BE2C (cell line): ENCODE results near the gene CCDC146.

Source experiments
- DNase-seq: peaks from one replicate; pipeline ENCODE4 v3.0.0-alpha.2; 2020
- H3K27me3 ChIP-seq: fragments of 250-450 bp; sonication (Bioruptor Pico); 2 replicates; pipeline ENCODE4 v1.5.1; 2020; ENCODE audit warnings: mild to moderate bottlenecking
- H3K36me3 ChIP-seq: fragments of 250-450 bp; sonication (Bioruptor Pico); 2 replicates; pipeline ENCODE4 v1.5.1; 2020; ENCODE audit warnings: mild to moderate bottlenecking
- H3K4me1 ChIP-seq: fragments of 250-450 bp; sonication (Bioruptor Pico); 2 replicates; pipeline ENCODE4 v1.5.1; 2020
- H3K4me3 ChIP-seq: 2 replicates; pipeline ENCODE4 v1.5.1; 2011; ENCODE audit warnings: low read depth, low read length
- H3K9me3 ChIP-seq: fragments of 250-450 bp; sonication (Bioruptor Pico); 2 replicates; pipeline ENCODE4 v1.5.1; 2020
- CTCF ChIP-seq: IDR thresholded peaks from 2 replicates; pipeline ENCODE4 v1.5.1; 2012; ENCODE audit warnings: mild to moderate bottlenecking, low read depth, low read length

The CCDC146 gene

GRCh38 chr7:77313085-77313484, 190.7 kb downstream of the CCDC146 start:
- no peaks in the 10 kb centered on the region for H3K36me3 ChIP-seq
- no peaks in the 10 kb centered on the region for H3K9me3 ChIP-seq
- TF ChIP-seq CTCF = no peak
- DNase-seq = no peak
- H3K4me1 ChIP-seq = no peaks in the 10 kb centered on the region
- no peaks in the 10 kb centered on the region for H3K27me3 ChIP-seq
- no peak overlapping the region for H3K4me3 ChIP-seq

- TF ChIP-seq CTCF = no peak
- no peak overlapping the region for H3K4me3 ChIP-seq
- no peaks in the 10 kb centered on the region for H3K9me3 ChIP-seq
- no peaks in the 10 kb centered on the region for H3K36me3 ChIP-seq
- no peaks in the 10 kb centered on the region for H3K27me3 ChIP-seq
- DNase-seq = no peak
- no peaks in the 10 kb centered on the region for H3K4me1 ChIP-seq
Measured at GRCh38 chr7:77313876-77314480, 191.6 kb downstream of the CCDC146 start.

GRCh38 chr7:77315182-77315591, 192.8 kb downstream of the CCDC146 start:
- no peak for DNase-seq
- TF ChIP-seq CTCF = no peak

GRCh38 chr7:77316219-77316978, 194.0 kb downstream of the CCDC146 start:
- no peak for TF ChIP-seq CTCF
- Histone ChIP-seq H3K9me3 (no peaks in the 10 kb centered on the region), H3K27me3 (no peaks in the 10 kb centered on the region), H3K4me3 (no peak overlapping the region), H3K4me1 (no peaks in the 10 kb centered on the region), H3K36me3 (no peaks in the 10 kb centered on the region)
- DNase-seq = no peak

More at GRCh38 chr7:77315182-77315591, 192.8 kb downstream of the CCDC146 start:
- H3K27me3 ChIP-seq = no peaks in the 10 kb centered on the region
- H3K4me1 ChIP-seq = no peaks in the 10 kb centered on the region
- no peaks in the 10 kb centered on the region for H3K9me3 ChIP-seq
- no peak overlapping the region for H3K4me3 ChIP-seq
- H3K36me3 ChIP-seq = no peaks in the 10 kb centered on the region

GRCh38 chr7:77318019-77318418, 195.6 kb downstream of the CCDC146 start:
- TF ChIP-seq CTCF = no peak
- DNase-seq = no peak
- Histone ChIP-seq H3K4me3 (no peak overlapping the region), H3K36me3 (no peaks in the 10 kb centered on the region), H3K9me3 (no peaks in the 10 kb centered on the region), H3K4me1 (no peaks in the 10 kb centered on the region), H3K27me3 (no peaks in the 10 kb centered on the region)

- Histone ChIP-seq H3K4me3 (no peak overlapping the region), H3K9me3 (no peaks in the 10 kb centered on the region), H3K27me3 (no peaks in the 10 kb centered on the region), H3K4me1 (no peaks in the 10 kb centered on the region), H3K36me3 (no peaks in the 10 kb centered on the region)
- DNase-seq = no peak
- TF ChIP-seq CTCF = no peak
Measured at GRCh38 chr7:77320137-77320536, 197.7 kb downstream of the CCDC146 start.
